GM18505 (cell line): ENCODE data around the gene CELF4.

Experiments
- ATAC-seq: cut with Tn5 transposase; IDR thresholded peaks from one replicate; pipeline ENCODE4 v1.9.1; 2021; ENCODE audit not compliant: unreplicated experiment
- POLR2A ChIP-seq: IDR thresholded peaks from 4 replicates; pipeline ENCODE4 v1.6.1; 2011; ENCODE audit warnings: borderline replicate concordance; ENCODE audit not compliant: insufficient read depth, insufficient read length; ENCODE audit errors: extremely low read depth

Gene CELF4

DNA sequence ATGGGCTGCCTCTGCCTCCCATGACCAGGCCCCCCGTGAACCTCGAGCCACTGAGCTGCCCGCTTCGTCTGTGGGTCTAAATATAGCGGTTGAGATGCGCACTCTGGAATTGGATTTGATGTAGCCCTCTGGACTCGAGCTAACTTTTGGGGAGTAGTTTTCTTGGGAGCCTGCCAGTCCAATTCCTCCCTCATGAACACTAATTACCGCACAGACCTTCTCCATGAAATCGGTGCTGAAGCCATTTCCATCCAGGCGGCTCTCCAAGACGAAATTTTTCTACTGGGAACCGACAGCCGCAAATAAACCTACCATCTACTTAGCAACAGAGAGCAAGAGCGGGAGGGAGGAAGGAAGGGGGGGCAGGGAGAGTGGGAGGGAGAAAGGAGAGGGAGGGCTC, 63.6 kb downstream of the CELF4 start:
- TF ChIP-seq POLR2A = no peak
- ATAC-seq = no peak

GRCh38 chr18:37501136-37501535, 64.5 kb downstream of the CELF4 start:
- no peak for ATAC-seq
- TF ChIP-seq POLR2A = no peak

GRCh38 chr18:37499913-37500312, 65.7 kb downstream of the CELF4 start:
- no peak for ATAC-seq
- no peak for TF ChIP-seq POLR2A

DNA sequence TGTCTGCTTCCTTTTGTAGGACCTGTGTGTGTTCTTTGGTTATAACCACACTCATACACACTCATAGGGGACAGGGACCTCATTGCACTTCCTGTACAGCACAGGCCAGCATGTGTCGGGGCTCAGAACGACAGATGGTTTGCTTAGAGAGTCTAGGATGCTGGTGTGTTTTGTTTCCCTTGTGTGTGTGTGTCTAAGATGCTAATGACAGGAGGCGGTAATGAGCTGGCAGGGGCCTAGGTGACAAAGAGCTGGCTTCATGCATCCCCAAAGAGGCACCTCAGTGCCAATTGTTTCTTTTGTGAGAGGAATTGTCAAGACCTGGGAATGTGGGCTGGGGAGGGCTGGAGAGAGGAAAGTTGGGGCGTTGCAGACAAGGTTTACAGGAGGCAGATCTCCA, 66.6 kb downstream of the CELF4 start:
- no peak for ATAC-seq
- TF ChIP-seq POLR2A = no peak

GRCh38 chr18:37497853-37498518, 67.6 kb downstream of the CELF4 start:
- no peak for ATAC-seq
- no peak for TF ChIP-seq POLR2A

DNA sequence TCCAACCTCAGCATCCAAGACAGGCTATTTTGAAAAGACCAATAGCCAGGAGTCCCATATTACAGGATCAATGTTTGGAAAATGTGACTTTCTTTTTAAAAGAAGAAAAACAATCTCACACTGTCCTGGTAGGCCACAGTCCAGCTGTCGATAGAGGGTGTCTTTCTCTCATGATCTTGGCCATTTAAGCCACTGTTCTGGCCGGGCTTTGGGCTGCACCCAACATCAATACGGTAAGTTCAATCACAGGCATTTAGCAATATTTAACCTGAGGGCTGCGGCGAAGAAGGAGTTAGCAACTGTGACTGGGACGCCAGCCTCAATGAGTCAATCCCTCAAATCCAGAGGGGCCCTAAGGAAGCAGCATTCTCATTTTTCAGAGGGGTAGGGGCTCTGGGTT, 69.0 kb downstream of the CELF4 start:
- ATAC-seq = no peak
- TF ChIP-seq POLR2A = no peak

GRCh38 chr18:37495354-37495753, 70.2 kb downstream of the CELF4 start:
- TF ChIP-seq POLR2A = no peak
- ATAC-seq = no peak

DNA sequence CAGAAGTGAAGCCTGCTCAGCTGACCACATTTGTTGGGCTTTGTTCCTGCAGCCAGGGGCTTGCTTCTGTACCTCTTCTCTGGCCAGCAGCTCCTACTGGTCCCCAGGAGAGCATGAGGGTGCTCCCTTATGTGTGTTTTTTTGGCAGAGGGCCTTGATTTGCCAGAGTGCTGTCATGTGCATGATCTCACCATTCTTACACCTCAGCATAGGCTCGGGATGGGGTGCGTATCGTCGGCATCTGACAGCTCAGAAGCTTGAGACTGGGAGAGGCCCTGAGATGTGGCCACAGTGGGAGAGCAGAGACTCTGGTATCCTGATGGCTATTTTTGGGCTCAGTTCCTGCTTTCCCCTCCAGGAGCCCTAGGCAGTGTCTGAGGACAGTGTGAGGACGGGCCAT, 71.2 kb downstream of the CELF4 start:
- no peak for ATAC-seq
- TF ChIP-seq POLR2A = no peak

GRCh38 chr18:37493352-37493935, 72.2 kb downstream of the CELF4 start:
- no peak for ATAC-seq
- TF ChIP-seq POLR2A = no peak

DNA sequence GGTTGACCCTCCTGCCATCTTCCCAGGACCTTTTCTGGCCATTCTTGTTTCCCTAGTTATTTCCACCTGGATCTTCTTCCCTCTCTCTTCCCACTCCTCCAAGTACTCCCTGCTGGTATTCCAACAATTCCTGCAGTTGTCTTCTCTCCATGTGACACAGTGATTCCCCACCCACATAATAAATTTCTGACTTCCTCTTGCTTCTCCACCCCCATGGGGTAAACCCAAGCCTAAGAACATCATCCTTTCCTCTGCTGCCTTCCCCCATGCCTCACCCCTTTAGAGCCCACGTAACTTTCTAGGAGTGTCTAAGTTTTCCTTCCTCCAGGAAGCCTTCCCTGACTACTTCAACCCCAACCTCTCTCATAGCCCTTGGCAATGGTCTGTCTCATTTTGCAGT, 72.6 kb downstream of the CELF4 start:
- no peak for TF ChIP-seq POLR2A
- no peak for ATAC-seq

GRCh38 chr18:37491526-37491925, 74.1 kb downstream of the CELF4 start:
- ATAC-seq = no peak
- TF ChIP-seq POLR2A = no peak

GRCh38 chr18:37489998-37490397, 75.6 kb downstream of the CELF4 start:
- no peak for ATAC-seq
- TF ChIP-seq POLR2A = no peak

- ATAC-seq = no peak
- TF ChIP-seq POLR2A = no peak
Observed at GRCh38 chr18:37489011-37489410, 76.6 kb downstream of the CELF4 start.

- TF ChIP-seq POLR2A = no peak
- no peak for ATAC-seq
Observed at GRCh38 chr18:37487400-37487867, 78.2 kb downstream of the CELF4 start.
